HUES64 (cell line): ENCODE measurements around the gene ACSS1.

Experiments
- H3K27ac ChIP-seq: 2 replicates; pipeline ENCODE4 v1.7.0; 2013; ENCODE audit warnings: low read depth, low read length, inconsistent platforms
- H3K27me3 ChIP-seq: 2 replicates; pipeline ENCODE4 v1.6.1; 2013; ENCODE audit warnings: mild to moderate bottlenecking, low read length; ENCODE audit not compliant: insufficient read depth
- H3K36me3 ChIP-seq: 2 replicates; pipeline ENCODE4 v1.6.1; 2013; ENCODE audit warnings: mild to moderate bottlenecking, low read length; ENCODE audit not compliant: insufficient read depth
- H3K4me1 ChIP-seq: 2 replicates; pipeline ENCODE4 v1.6.1; 2013; ENCODE audit warnings: mild to moderate bottlenecking, low read length, moderate library complexity; ENCODE audit not compliant: insufficient read depth
- H3K4me3 ChIP-seq: 2 replicates; pipeline ENCODE4 v1.5.1; 2013; ENCODE audit warnings: mild to moderate bottlenecking, low read length, moderate library complexity
- H3K9ac ChIP-seq: 2 replicates; pipeline ENCODE4 v1.6.1; 2013; ENCODE audit warnings: mild to moderate bottlenecking, low read depth, low read length
- H3K9me3 ChIP-seq: 2 replicates; pipeline ENCODE4 v1.6.1; 2013; ENCODE audit warnings: low read depth, low read length; ENCODE audit not compliant: insufficient read depth
- WGBS: fragments of 150-250, 120-280 bp; methylation state at CpG from one replicate; pipeline ENCODE4 v1.1.7; 2013; ENCODE audit warnings: missing lambda C conversion rate; 5-methylcytosine and 5-hydroxymethylcytosine counted together

ACSS1 gene

GRCh38 chr20:25012616-25013189 lies 45.2 kb downstream of the ACSS1 start:
- Histone ChIP-seq H3K27ac (no peak overlapping the region), H3K4me1 (peaks cover 6% of the 10 kb centered on the region; the same call in 1 of the 2 replicates), H3K4me3 (no peak overlapping the region), H3K36me3 (no peaks in the 10 kb centered on the region), H3K9me3 (no peaks in the 10 kb centered on the region), H3K9ac (no peak overlapping the region), H3K27me3 (no peaks in the 10 kb centered on the region)
- 94% methylated on average over 21 of the region's 21 CpGs for WGBS

- Histone ChIP-seq H3K9ac (no peak overlapping the region), H3K27me3 (no peaks in the 10 kb centered on the region), H3K4me1 (peaks cover 1% of the 10 kb centered on the region; the same call in 1 of the 2 replicates), H3K27ac (no peak overlapping the region), H3K36me3 (no peaks in the 10 kb centered on the region), H3K9me3 (no peaks in the 10 kb centered on the region), H3K4me3 (no peak overlapping the region)
- WGBS = 96% methylated on average over 12 of the region's 12 CpGs
These were observed 46.1 kb downstream of the ACSS1 start for GRCh38 chr20:25011831-25012241.

DNA sequence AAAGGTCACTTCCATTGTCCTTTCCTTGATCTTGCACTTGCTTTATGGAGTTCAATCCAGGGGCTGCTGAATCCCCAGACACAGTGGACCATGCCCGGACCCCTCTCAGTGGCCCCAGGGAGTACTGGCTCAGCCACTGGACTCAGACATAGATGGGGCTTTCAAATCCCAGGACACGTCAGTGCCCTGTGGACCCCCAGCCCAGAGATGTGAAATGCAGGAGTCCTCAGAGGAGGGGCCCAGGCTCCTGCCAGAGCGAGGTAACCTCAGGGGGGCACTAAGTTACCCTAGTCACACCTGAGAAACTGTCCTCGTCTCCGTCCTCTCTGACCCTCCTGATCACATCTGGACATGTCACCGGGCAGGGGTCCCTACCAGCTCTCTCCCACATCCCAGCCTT lies 46.7 kb downstream of the ACSS1 start:
- no peak overlapping the region for H3K4me3 ChIP-seq
- H3K9ac ChIP-seq = no peak overlapping the region
- H3K4me1 ChIP-seq = no peaks in the 10 kb centered on the region
- H3K36me3 ChIP-seq = no peaks in the 10 kb centered on the region
- no peak overlapping the region for H3K27ac ChIP-seq
- WGBS = 93% methylated on average over 6 of the region's 6 CpGs
- no peaks in the 10 kb centered on the region for H3K9me3 ChIP-seq
- no peaks in the 10 kb centered on the region for H3K27me3 ChIP-seq

GRCh38 chr20:25009218-25010145 lies 48.5 kb downstream of the ACSS1 start:
- 85% methylated on average over 10 of the region's 10 CpGs for WGBS
- Histone ChIP-seq H3K36me3 (no peaks in the 10 kb centered on the region), H3K9me3 (no peaks in the 10 kb centered on the region), H3K27me3 (no peaks in the 10 kb centered on the region), H3K9ac (no peak overlapping the region), H3K4me1 (no peaks in the 10 kb centered on the region), H3K27ac (no peak overlapping the region), H3K4me3 (no peak overlapping the region)

GRCh38 chr20:25008388-25009217 lies 49.3 kb downstream of the ACSS1 start:
- no peaks in the 10 kb centered on the region for H3K9me3 ChIP-seq
- no peaks in the 10 kb centered on the region for H3K27me3 ChIP-seq
- H3K9ac ChIP-seq = no peak overlapping the region
- H3K27ac ChIP-seq = no peak overlapping the region
- no peaks in the 10 kb centered on the region for H3K4me1 ChIP-seq
- 87% methylated on average over 11 of the region's 11 CpGs for WGBS
- no peaks in the 10 kb centered on the region for H3K36me3 ChIP-seq
- no peak overlapping the region for H3K4me3 ChIP-seq

GRCh38 chr20:25007491-25008305 lies 50.2 kb downstream of the ACSS1 start:
- Histone ChIP-seq H3K9ac (no peak overlapping the region), H3K4me3 (no peak overlapping the region), H3K36me3 (no peaks in the 10 kb centered on the region), H3K27ac (no peak overlapping the region), H3K4me1 (no peaks in the 10 kb centered on the region), H3K9me3 (no peaks in the 10 kb centered on the region), H3K27me3 (peaks cover under 1% of the 10 kb centered on the region; the same call in 1 of the 2 replicates)
- WGBS = 95% methylated on average over 22 of the region's 22 CpGs

DNA sequence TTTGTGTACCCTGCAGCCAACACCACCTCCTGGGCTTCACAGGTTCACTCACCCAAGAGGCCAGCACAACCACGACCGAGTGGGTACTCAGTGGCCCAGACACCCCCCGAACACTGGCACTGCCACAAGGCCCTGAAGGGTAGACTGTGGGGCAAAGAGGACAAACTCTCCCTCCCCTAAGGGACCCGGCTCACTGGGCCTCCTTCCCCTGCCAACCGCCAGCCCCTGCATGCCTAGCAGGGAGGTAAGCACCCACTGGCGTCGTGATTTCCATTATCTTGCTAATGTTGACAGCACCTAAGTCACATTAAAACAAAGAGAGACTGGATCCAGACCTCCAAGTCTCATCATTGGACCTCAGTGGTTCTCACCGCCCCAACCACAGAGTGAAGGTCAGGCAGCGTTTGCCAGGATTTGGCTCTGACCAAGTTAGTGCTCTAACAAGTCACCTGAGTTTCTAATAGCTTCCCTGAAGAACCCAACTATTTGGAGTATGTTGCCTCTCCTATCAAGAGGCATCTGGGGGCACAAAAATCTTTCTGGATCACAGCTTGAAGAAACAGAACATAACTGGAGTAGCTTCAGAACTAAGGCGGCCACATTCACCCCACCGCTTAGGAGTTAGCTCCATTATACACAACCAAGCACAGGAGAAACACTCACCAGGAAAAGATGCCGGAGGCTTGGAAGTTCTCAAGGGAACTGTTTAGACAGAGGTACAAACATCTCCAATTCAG lies 51.3 kb downstream of the ACSS1 start:
- Histone ChIP-seq H3K27ac (no peak overlapping the region), H3K36me3 (no peaks in the 10 kb centered on the region), H3K9ac (no peak overlapping the region), H3K9me3 (no peaks in the 10 kb centered on the region), H3K4me3 (no peak overlapping the region), H3K27me3 (peaks cover 3% of the 10 kb centered on the region; the same call in 1 of the 2 replicates), H3K4me1 (no peaks in the 10 kb centered on the region)
- 84% methylated on average over 12 of the region's 12 CpGs for WGBS

DNA sequence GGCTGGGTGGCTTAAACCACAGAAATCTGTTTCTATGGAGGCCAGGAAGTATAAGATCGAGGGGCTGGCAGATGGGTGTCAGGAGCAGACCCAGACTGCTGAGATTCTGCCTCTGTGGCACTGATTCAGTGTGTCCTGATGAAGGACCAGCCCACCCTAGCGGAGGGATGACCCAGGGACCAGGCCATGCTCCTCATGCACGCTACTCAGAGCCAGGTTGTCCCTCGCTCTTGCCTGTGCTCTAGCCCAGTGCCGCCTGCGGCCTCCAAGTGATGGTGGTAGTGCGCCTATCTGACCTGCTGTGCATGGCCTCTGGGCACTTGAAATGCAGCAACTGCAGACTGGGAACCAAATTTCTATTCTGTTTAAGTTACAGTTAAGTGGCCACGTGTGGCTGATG lies 52.3 kb downstream of the ACSS1 start:
- 92% methylated on average over 8 of the region's 8 CpGs for WGBS
- no peak overlapping the region for H3K4me3 ChIP-seq
- no peak overlapping the region for H3K27ac ChIP-seq
- H3K36me3 ChIP-seq = no peaks in the 10 kb centered on the region
- no peak overlapping the region for H3K9ac ChIP-seq
- no peaks in the 10 kb centered on the region for H3K9me3 ChIP-seq
- H3K4me1 ChIP-seq = no peaks in the 10 kb centered on the region
- peaks cover 3% of the 10 kb centered on the region; the same call in 1 of the 2 replicates for H3K27me3 ChIP-seq

- no peaks in the 10 kb centered on the region for H3K36me3 ChIP-seq
- no peak overlapping the region for H3K9ac ChIP-seq
- H3K27ac ChIP-seq = no peak overlapping the region
- H3K27me3 ChIP-seq = peaks cover 3% of the 10 kb centered on the region; the same call in 1 of the 2 replicates
- no peak overlapping the region for H3K4me3 ChIP-seq
- no peaks in the 10 kb centered on the region for H3K4me1 ChIP-seq
- WGBS = 82% methylated on average over 2 of the region's 2 CpGs
- no peaks in the 10 kb centered on the region for H3K9me3 ChIP-seq
These were observed 52.7 kb downstream of the ACSS1 start for GRCh38 chr20:25005220-25005619.

GRCh38 chr20:25003002-25003401 lies 54.9 kb downstream of the ACSS1 start:
- Histone ChIP-seq H3K36me3 (no peaks in the 10 kb centered on the region), H3K9ac (no peak overlapping the region), H3K9me3 (no peaks in the 10 kb centered on the region), H3K4me1 (no peaks in the 10 kb centered on the region), H3K4me3 (no peak overlapping the region), H3K27ac (no peak overlapping the region), H3K27me3 (peaks cover 21% of the 10 kb centered on the region; the same call in 1 of the 2 replicates)
- WGBS = no CpG with 5 or more reads among the region's 1 CpG
